GM23338 (cell line): ENCODE measurements around the gene LRRC8B. TPM values are rescaled to one million over a fixed set of nuclear protein-coding genes. Genes with fewer than 3 reads are reported as not detected.

Experiments
- ATAC-seq: fragments of 200-7000 bp; cut with Tn5 transposase; 3 replicates; pipeline ENCODE4 v1.9.1; 2020
- DNase-seq: peaks from one replicate; pipeline ENCODE4 v3.0.0-alpha.2; 2015; ENCODE audit warnings: low spot score
- H2AFZ ChIP-seq: fragments of 200-600 bp; sonication (generic); 2 replicates; pipeline ENCODE4 v1.8.0; 2016; ENCODE audit warnings: antibody characterized with exemption, mild to moderate bottlenecking, moderate library complexity
- H3F3A ChIP-seq: fragments of 200-600 bp; sonication (generic); replicated peaks from 2 replicates; pipeline ENCODE4 v1.8.0; 2017; ENCODE audit warnings: antibody characterized with exemption, mixed run types, low read depth
- H3K27ac ChIP-seq: fragments of 200-600 bp; sonication (generic); 2 replicates; pipeline ENCODE4 v1.6.1; 2016; ENCODE audit warnings: low read depth
- H3K27me3 ChIP-seq: fragments of 200-600 bp; sonication (generic); 2 replicates; pipeline ENCODE4 v1.8.0; 2016; ENCODE audit warnings: mild to moderate bottlenecking, mixed run types, moderate library complexity; ENCODE audit not compliant: insufficient read depth
- H3K36me3 ChIP-seq: fragments of 200-600 bp; sonication (generic); 2 replicates; pipeline ENCODE4 v1.8.0; 2016; ENCODE audit warnings: mild to moderate bottlenecking; ENCODE audit not compliant: insufficient read depth
- H3K4me1 ChIP-seq: fragments of 200-600 bp; sonication (generic); 2 replicates; pipeline ENCODE4 v1.8.0; 2016; ENCODE audit warnings: mild to moderate bottlenecking, moderate library complexity; ENCODE audit not compliant: insufficient read depth
- H3K4me2 ChIP-seq: fragments of 200-600 bp; sonication (generic); 2 replicates; pipeline ENCODE4 v1.7.1; 2017; ENCODE audit warnings: mixed run types
- H3K4me3 ChIP-seq: fragments of 200-600 bp; sonication (generic); 2 replicates; pipeline ENCODE4 v1.6.1; 2016; ENCODE audit warnings: mixed run types
- H3K79me2 ChIP-seq: fragments of 200-600 bp; sonication (generic); replicated peaks from 2 replicates; pipeline ENCODE4 v1.8.0; 2017; ENCODE audit warnings: mild to moderate bottlenecking; ENCODE audit not compliant: insufficient read depth
- H3K9me2 ChIP-seq: fragments of 200-600 bp; sonication (generic); 2 replicates; pipeline ENCODE4 v1.8.0; 2017; ENCODE audit not compliant: insufficient read depth
- H4K20me1 ChIP-seq: fragments of 200-600 bp; sonication (generic); replicated peaks from 2 replicates; pipeline ENCODE4 v1.8.0; 2017; ENCODE audit warnings: mild to moderate bottlenecking; ENCODE audit not compliant: insufficient read depth
- H3K27ac Mint-ChIP-seq: 2 replicates; pipeline ENCODE4 v1.8.0; 2020; ENCODE audit warnings: inconsistent platforms, mild to moderate bottlenecking, moderate library complexity, mixed read lengths
- H3K27me3 Mint-ChIP-seq: 3 replicates; pipeline ENCODE4 v1.8.0; 2022; ENCODE audit warnings: low read depth, mild to moderate bottlenecking, moderate library complexity, mixed read lengths, inconsistent platforms; ENCODE audit not compliant: insufficient read depth, poor library complexity
- H3K36me3 Mint-ChIP-seq: 3 replicates; pipeline ENCODE4 v1.8.0; 2021; ENCODE audit warnings: low read depth, mild to moderate bottlenecking, inconsistent platforms, moderate library complexity, mixed read lengths
- H3K4me1 Mint-ChIP-seq: 3 replicates; pipeline ENCODE4 v1.8.0; 2020; ENCODE audit warnings: mild to moderate bottlenecking, inconsistent platforms, mixed read lengths
- H3K4me3 Mint-ChIP-seq: 3 replicates; pipeline ENCODE4 v1.8.0; 2021; ENCODE audit warnings: moderate library complexity, mild to moderate bottlenecking, inconsistent platforms, mixed read lengths
- H3K9me3 Mint-ChIP-seq: 3 replicates; pipeline ENCODE4 v1.8.0; 2020; ENCODE audit warnings: moderate library complexity, mild to moderate bottlenecking, inconsistent platforms, mixed read lengths
- CREB1 ChIP-seq: fragments of 250-450 bp; sonication (Bioruptor Pico); IDR thresholded peaks from 2 replicates; pipeline ENCODE4 v1.5.0; 2020; ENCODE audit warnings: low read depth, mild to moderate bottlenecking, moderate library complexity
- ETS1 ChIP-seq: IDR thresholded peaks from 2 replicates; pipeline ENCODE4 v1.6.1; 2016; ENCODE audit warnings: antibody characterized with exemption
- EZH2 ChIP-seq: fragments of 200-600 bp; sonication (generic); IDR thresholded peaks from one replicate; pipeline ENCODE4 v1.8.0; 2017; ENCODE audit warnings: antibody characterized with exemption, mild to moderate bottlenecking, low read depth; ENCODE audit not compliant: unreplicated experiment
- JUNB ChIP-seq: IDR thresholded peaks from one replicate; pipeline ENCODE4 v1.6.1; 2016; ENCODE audit warnings: antibody characterized with exemption; ENCODE audit not compliant: unreplicated experiment
- NANOG ChIP-seq: IDR thresholded peaks from 2 replicates; pipeline ENCODE4 v1.6.1; 2016; ENCODE audit warnings: antibody characterized with exemption, borderline replicate concordance
- POLR2AphosphoS5 ChIP-seq: IDR thresholded peaks from 2 replicates; pipeline ENCODE4 v1.6.1; 2016; ENCODE audit warnings: antibody characterized with exemption, low read depth
- REST ChIP-seq: IDR thresholded peaks from one replicate; pipeline ENCODE4 v1.6.1; 2018; ENCODE audit warnings: antibody characterized with exemption; ENCODE audit not compliant: unreplicated experiment
- STAT1 ChIP-seq: IDR thresholded peaks from one replicate; pipeline ENCODE4 v1.6.1; 2016; ENCODE audit warnings: antibody characterized with exemption; ENCODE audit not compliant: unreplicated experiment
- ZNF114 ChIP-seq: fragments of 250-450 bp; sonication (Bioruptor Pico); IDR thresholded peaks from 2 replicates; pipeline ENCODE4 v1.5.0; 2020; ENCODE audit warnings: mild to moderate bottlenecking, moderate library complexity
- ZNF331 ChIP-seq: fragments of 250-450 bp; sonication (Bioruptor Pico); IDR thresholded peaks from 2 replicates; pipeline ENCODE4 v1.5.0; 2020; ENCODE audit warnings: low read depth, mild to moderate bottlenecking, moderate library complexity
- ZNF462 ChIP-seq: fragments of 250-450 bp; sonication (Bioruptor Pico); IDR thresholded peaks from 2 replicates; pipeline ENCODE4 v1.5.0; 2020; ENCODE audit warnings: mild to moderate bottlenecking, moderate library complexity
- polyA plus RNA-seq: library from polyadenylated mRNA; unstranded; fragments of >200 nt; fragmentation: Nextera tagmentation; extraction: Ambion mirVana; gene quantifications from 2 replicates; pipeline ENCODE4 v1.2.1, GENCODE V29; 2016
- total RNA-seq: library from RNA; depleted of rRNA; stranded (reverse); fragments of >200 nt; shearing (Covaris generic); gene quantifications from 2 replicates; pipeline ENCODE4 v1.2.3, GENCODE V29; 2014

Gene LRRC8B
- total and polyA plus RNA-seq, 2 experiments from 2014 or later = 9.0 to 26.5 TPM

GRCh38 chr1:89605692-89606091, 81.1 kb downstream of the LRRC8B start (continued):
- no peak for TF ChIP-seq ZNF462 (CRISPR knock-in tag)
- TF ChIP-seq EZH2 = no peak
- TF ChIP-seq NANOG = no peak

- no peak for DNase-seq
- Histone ChIP-seq H3K4me2 (no peak overlapping the region), H3F3A (no peaks in the 10 kb centered on the region), H3K79me2 (no peaks in the 10 kb centered on the region), H3K27me3 (no peaks in the 10 kb centered on the region), H2AFZ (no peak overlapping the region), H3K4me3 (no peak overlapping the region), H3K36me3 (no peaks in the 10 kb centered on the region), H3K9me2 (no peaks in the 10 kb centered on the region), H3K4me1 (no peaks in the 10 kb centered on the region), H4K20me1 (no peaks in the 10 kb centered on the region), H3K27ac (no peak overlapping the region)
- no peaks in the 10 kb centered on the region; the same call in 2 of the 3 replicates for H3K36me3 Mint-ChIP-seq
- H3K27me3 Mint-ChIP-seq = peaks cover 2% of the 10 kb centered on the region
- no peak overlapping the region for H3K4me3 Mint-ChIP-seq
- ATAC-seq = no peak
- H3K4me1 Mint-ChIP-seq = peaks cover 5% of the 10 kb centered on the region; the same call in 1 of the 3 replicates
- H3K27ac Mint-ChIP-seq = no peak overlapping the region
- TF ChIP-seq ZNF114 (CRISPR knock-in tag) (no peak), JUNB (no peak), REST (no peak), NANOG (no peak), POLR2AphosphoS5 (no peak), CREB1 (CRISPR knock-in tag) (no peak), ETS1 (no peak), ZNF331 (CRISPR knock-in tag) (no peak), STAT1 (no peak)
- H3K9me3 Mint-ChIP-seq = no peaks in the 10 kb centered on the region; the same call in 2 of the 3 replicates
Observed at GRCh38 chr1:89606227-89606980, 81.8 kb downstream of the LRRC8B start.
